ENCODE measurements around the gene LRIG3.
"Not testable (repeated sequence)": the region's sequence is repeated elsewhere in the genome, so short reads cannot be mapped to it uniquely, and the experiment has no call there.

Gene LRIG3

GRCh38 chr12:58895053-58895452, 25.3 kb downstream of the LRIG3 start:
- DNase-seq, result no peak

- DNase-seq, result no peak
Observed at GRCh38 chr12:58894040-58894439, 26.3 kb downstream of the LRIG3 start.

DNA sequence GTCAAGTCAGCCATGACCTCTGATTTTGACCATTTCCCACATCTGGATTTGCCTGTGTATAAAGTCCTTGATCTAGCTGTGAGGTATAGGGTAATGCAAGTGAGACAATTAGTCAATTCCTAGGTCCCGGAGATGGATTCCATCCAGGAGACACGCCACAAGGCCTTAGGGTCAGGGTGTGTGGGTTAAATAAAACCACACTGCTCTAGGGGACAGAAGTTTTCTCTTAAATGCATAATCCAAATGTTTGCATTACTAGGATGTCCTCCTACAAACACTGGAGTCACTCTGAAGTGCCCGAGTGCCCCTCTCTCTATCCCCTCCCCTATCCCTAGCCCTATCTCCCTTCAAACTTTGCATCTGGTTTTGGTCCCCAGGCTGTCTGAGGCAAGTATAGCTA, 26.8 kb downstream of the LRIG3 start:
- no peak for DNase-seq

- DNase-seq, result no peak
Observed at GRCh38 chr12:58889557-58889956, 30.7 kb downstream of the LRIG3 start.

GRCh38 chr12:58888131-58888783, 32.0 kb downstream of the LRIG3 start:
- DNase-seq, result no peak

- no peak for DNase-seq
Observed at GRCh38 chr12:58887068-58887467, 33.2 kb downstream of the LRIG3 start.

- no peak for DNase-seq
Observed at GRCh38 chr12:58886474-58886873, 33.8 kb downstream of the LRIG3 start.

DNA sequence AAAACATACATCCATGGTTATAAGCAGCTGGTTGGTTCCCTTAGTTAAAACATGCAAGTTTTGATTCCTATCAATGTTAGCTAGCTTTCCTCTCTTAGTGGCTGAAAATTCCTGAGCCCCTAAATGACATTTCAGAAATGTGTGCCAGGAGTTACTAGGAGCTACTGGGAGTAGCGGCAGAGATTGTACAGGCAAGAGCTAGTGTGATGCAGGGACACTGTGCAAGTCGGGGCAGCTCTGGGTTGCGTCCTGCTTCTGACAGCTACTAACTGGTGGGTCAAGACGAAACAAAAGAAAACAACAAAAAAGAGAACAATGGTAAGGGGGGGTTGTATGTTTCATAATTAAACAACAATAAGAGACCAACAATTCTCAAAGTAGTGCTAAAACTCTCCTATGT, 35.4 kb downstream of the LRIG3 start:
- DNase-seq, result no peak

GRCh38 chr12:58883576-58884334, 36.5 kb downstream of the LRIG3 start:
- DNase-seq, result no peak

- DNase-seq, result no peak
Observed at GRCh38 chr12:58882826-58883225, 37.5 kb downstream of the LRIG3 start.

GRCh38 chr12:58881816-58882215, 38.5 kb downstream of the LRIG3 start:
- DNase-seq, result no peak

- DNase-seq, result no peak
Observed at GRCh38 chr12:58880639-58881038, 39.7 kb downstream of the LRIG3 start.

GRCh38 chr12:58877243-58877743, 43.0 kb downstream of the LRIG3 start:
- no peak for DNase-seq

- no peak for DNase-seq
Observed at GRCh38 chr12:58873496-58873895, 46.8 kb downstream of the LRIG3 start.

DNA sequence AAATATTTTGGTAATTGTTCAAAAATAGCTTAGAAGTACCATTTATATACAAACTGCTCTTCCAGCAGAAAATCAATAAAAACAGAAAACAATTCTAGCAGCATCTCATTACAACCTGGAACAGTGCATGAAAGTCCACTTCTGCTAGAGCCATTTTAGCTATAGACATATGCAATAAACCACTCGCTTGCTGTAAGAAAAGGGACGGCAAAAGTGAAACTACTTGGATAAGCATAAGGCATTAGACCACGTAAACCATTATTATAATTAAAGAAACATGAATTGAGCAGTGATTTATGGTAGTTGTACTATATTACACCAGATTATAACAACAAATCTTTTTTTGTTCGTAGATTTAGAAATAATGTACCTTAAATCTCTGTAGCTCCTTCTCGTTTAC, 48.7 kb downstream of the LRIG3 start:
- DNase-seq, result no peak

GRCh38 chr12:58870595-58870994, 49.7 kb downstream of the LRIG3 start:
- no peak for DNase-seq

DNA sequence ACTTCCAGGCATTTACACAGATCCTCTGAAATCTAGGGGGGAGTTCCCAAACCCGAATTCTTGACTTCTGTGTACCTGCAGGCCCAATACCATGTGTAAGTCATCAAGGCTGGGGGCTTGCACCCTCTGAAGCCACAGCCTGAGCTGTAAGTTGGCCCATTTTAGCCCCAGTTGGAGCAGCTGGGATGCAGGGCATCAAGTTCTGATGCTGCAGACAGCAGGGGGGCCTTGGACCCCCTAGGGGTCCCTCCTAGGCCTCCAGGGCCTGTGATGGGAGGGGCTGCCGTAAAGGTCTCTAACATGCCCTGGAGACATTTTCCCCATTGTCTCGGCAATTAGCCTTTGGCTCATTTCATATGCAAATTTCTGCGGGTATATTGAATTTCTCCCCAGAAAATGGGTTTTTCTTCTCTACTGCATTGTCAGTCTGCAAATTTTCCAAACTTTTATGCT, 59.5 kb downstream of the LRIG3 start:
- no peak for DNase-seq

DNA sequence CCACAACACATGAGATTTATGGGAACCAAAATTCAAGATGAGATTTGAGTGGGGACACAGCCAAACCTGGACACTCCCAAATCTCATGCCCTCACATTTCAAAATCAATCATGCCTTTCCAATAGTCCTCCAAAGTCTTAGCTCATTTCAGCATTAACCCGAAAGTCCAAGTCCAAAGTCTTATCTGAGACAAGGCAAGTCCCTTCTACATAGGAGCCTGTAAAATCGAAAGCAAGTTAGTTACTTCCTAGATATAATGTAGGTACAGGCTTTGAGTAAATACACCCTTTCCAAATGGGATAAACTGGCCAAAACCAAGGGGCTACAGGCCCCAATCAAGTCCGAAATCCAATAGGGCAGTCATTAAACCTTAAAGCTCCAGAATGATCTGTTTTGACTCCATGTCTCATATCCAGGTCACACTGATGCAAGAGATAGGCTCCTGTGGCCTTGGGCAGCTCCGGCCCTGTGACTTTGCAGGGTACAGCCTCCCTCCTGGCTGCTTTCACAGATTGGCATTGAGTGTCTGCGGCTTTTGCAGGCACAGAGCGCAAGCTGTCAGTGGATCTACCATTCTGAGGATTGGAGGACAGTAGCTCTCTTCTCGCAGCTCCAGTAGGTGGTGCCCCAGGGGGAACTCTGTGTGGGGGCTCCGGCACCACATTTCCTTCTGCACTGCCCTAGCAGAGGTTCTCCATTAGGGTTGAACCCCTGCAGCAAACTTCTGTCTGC, 60.1 kb downstream of the LRIG3 start:
- no peak for DNase-seq

- no peak for DNase-seq
Observed at GRCh38 chr12:58858030-58858429, 62.3 kb downstream of the LRIG3 start.

DNA sequence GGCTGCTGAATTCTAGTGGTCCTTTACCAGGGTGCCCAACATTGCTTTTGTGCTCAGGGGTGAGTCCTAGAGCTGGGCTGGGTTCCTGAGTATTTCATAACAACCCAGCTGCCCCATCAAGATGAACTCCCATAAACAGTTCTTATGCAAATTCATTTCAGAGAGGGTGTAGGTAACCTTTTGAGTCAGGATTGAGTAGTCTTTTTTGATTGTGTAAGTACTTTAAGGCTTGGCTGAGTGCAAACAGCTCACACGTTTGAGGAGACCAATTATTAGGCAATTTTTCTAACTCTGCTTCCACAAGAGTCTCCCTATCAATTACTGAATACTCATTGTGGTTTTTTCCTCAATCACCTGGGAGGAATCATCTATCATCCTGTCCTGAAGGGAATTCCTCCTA, 63.1 kb downstream of the LRIG3 start:
- DNase-seq, result not testable (repeated sequence)

- DNase-seq, result not testable (repeated sequence)
Observed at GRCh38 chr12:58855630-58856029, 64.7 kb downstream of the LRIG3 start.

- DNase-seq, result no peak
Observed at GRCh38 chr12:58850826-58851225, 69.5 kb downstream of the LRIG3 start.

DNA sequence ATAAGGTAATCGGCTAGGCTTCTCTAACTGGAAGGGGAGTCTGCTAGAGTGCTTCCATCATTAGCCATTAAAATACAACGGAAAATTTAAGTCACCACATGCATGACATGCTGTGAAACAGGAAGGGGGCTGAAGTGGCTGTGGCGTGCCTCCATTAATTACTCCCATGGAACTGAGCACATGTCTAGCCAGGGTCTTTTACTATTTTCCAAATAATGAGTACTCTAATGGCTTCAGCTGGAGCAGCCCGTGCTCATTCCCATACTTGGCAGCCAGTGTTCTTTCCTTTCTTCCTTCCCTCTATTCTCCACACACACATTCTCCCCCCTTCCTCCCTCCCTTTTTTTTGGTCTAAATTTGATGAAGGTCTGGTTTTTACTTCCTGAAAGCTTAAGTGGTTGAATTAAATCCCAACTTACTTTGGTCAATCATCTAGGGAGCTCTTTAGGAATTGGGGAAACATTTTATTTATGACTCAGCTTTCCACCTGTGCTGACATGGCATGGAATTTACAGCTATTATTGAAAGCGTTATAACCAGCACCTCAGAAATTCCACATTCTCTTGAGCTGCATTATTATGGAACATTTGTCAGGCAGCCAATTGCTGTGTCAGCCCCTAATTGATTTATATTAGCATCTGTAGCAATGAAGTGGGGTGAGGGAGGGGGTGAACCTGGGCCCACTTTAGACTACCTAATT, 72.3 kb downstream of the LRIG3 start:
- no peak for DNase-seq

All from activated CD4-positive, alpha-beta T cell treated with anti-CD3 and anti-CD28 coated beads, Interleukin-2, amount 50 U/mL, for 48 hours (primary cell).